ENCODE data around the gene SLC18A2.
"Not testable (repeated sequence)": the region's sequence is repeated elsewhere in the genome, so short reads cannot be mapped to it uniquely, and the experiment has no call there.

Gene SLC18A2

GRCh38 chr10:117262291-117262902, 21.5 kb downstream of the SLC18A2 start:
- DNase-seq (ENCODE audit: low read depth in 4 of 4, low spot score in 1 of 4) = no peak

GRCh38 chr10:117262903-117263293, 22.0 kb downstream of the SLC18A2 start:
- no peak for DNase-seq (ENCODE audit: low read depth in 4 of 4, low spot score in 1 of 4)

- no peak for DNase-seq (ENCODE audit: low read depth in 4 of 4, low spot score in 1 of 4)
Observed at GRCh38 chr10:117264782-117265181, 23.9 kb downstream of the SLC18A2 start.

GRCh38 chr10:117266400-117266799, 25.5 kb downstream of the SLC18A2 start:
- no peak for DNase-seq (ENCODE audit: low read depth in 4 of 4, low spot score in 1 of 4)

- DNase-seq (ENCODE audit: low read depth in 4 of 4, low spot score in 1 of 4) = no peak
Observed at GRCh38 chr10:117266812-117267211, 25.9 kb downstream of the SLC18A2 start.

GRCh38 chr10:117268258-117268657, 27.3 kb downstream of the SLC18A2 start:
- no peak for DNase-seq (ENCODE audit: low read depth in 4 of 4, low spot score in 1 of 4)

GRCh38 chr10:117268907-117269306, 28.0 kb downstream of the SLC18A2 start:
- DNase-seq (ENCODE audit: low read depth in 4 of 4, low spot score in 1 of 4) = no peak

GRCh38 chr10:117271427-117271826, 30.5 kb downstream of the SLC18A2 start:
- no peak for DNase-seq (ENCODE audit: low read depth in 4 of 4, low spot score in 1 of 4)

- DNase-seq (ENCODE audit: low read depth in 4 of 4, low spot score in 1 of 4) = no peak
Observed at GRCh38 chr10:117272195-117273076, 31.5 kb downstream of the SLC18A2 start.

- DNase-seq (ENCODE audit: low read depth in 4 of 4, low spot score in 1 of 4) = no peak
Observed at GRCh38 chr10:117273980-117274379, 33.1 kb downstream of the SLC18A2 start.

- DNase-seq (ENCODE audit: low read depth in 4 of 4, low spot score in 1 of 4) = no peak
Observed at GRCh38 chr10:117274509-117274908, 33.6 kb downstream of the SLC18A2 start.

GRCh38 chr10:117275121-117275520, 34.2 kb downstream of the SLC18A2 start:
- no peak for DNase-seq (ENCODE audit: low read depth in 4 of 4, low spot score in 1 of 4)

- DNase-seq (ENCODE audit: low read depth in 4 of 4, low spot score in 1 of 4) = no peak
Observed at GRCh38 chr10:117277675-117278074, 36.8 kb downstream of the SLC18A2 start.

- DNase-seq (ENCODE audit: low read depth in 4 of 4, low spot score in 1 of 4) = no peak
Observed at GRCh38 chr10:117284716-117285494, 44.0 kb downstream of the SLC18A2 start.

- not testable (repeated sequence) for DNase-seq (ENCODE audit: low read depth in 4 of 4, low spot score in 1 of 4)
Observed at GRCh38 chr10:117290872-117291271, 50.0 kb downstream of the SLC18A2 start.

GRCh38 chr10:117294039-117294645, 53.2 kb downstream of the SLC18A2 start:
- DNase-seq (ENCODE audit: low read depth in 4 of 4, low spot score in 1 of 4) = no peak

- no peak for DNase-seq (ENCODE audit: low read depth in 4 of 4, low spot score in 1 of 4)
Observed at GRCh38 chr10:117294735-117295134, 53.8 kb downstream of the SLC18A2 start.

GRCh38 chr10:117298219-117298618, 57.3 kb downstream of the SLC18A2 start:
- no peak for DNase-seq (ENCODE audit: low read depth in 4 of 4, low spot score in 1 of 4)

GRCh38 chr10:117299435-117299834, 58.5 kb downstream of the SLC18A2 start:
- no peak for DNase-seq (ENCODE audit: low read depth in 4 of 4, low spot score in 1 of 4)

- no peak for DNase-seq (ENCODE audit: low read depth in 4 of 4, low spot score in 1 of 4)
Observed at GRCh38 chr10:117300671-117301070, 59.8 kb downstream of the SLC18A2 start.

- DNase-seq (ENCODE audit: low read depth in 4 of 4, low spot score in 1 of 4) = not testable (repeated sequence)
Observed at GRCh38 chr10:117303451-117303850, 62.5 kb downstream of the SLC18A2 start.

Measured in stimulated activated CD4-positive, alpha-beta T cell treated with anti-CD3 and anti-CD28 coated beads, Interleukin-1b, Interleukin-23, amount 100 ng/mL, for 24 hours (primary cell).